ENCODE measurements around the gene ITGB1BP1.

Gene ITGB1BP1

GRCh38 chr2:9380702-9381628 lies 42.4 kb downstream of the ITGB1BP1 start:
- H3K27me3 ChIP-seq (ENCODE audit: insufficient read depth, poor library complexity, severe bottlenecking) = no peaks in the 10 kb centered on the region
- no peak overlapping the region for H3K4me3 ChIP-seq (ENCODE audit: severe bottlenecking)
- H3K27ac ChIP-seq (ENCODE audit: poor library complexity, severe bottlenecking) = peak overlapping the region; percentile 84
- peaks cover 91% of the 10 kb centered on the region for H3K36me3 ChIP-seq (ENCODE audit: low read depth)
- peak; percentile 9 for TF ChIP-seq CTCF (IDR thresholded peaks at IDR 0.05; ENCODE audit: poor library complexity, severe bottlenecking)
- ATAC-seq (ENCODE audit: low read depth) (peak; percentile 82), DNase-seq (ENCODE audit: low spot score) (no peak)
- H3K9me3 ChIP-seq (ENCODE audit: severe bottlenecking) = no peaks in the 10 kb centered on the region
- H3K4me1 ChIP-seq (ENCODE audit: insufficient read depth, poor library complexity, severe bottlenecking) = peaks cover 39% of the 10 kb centered on the region

GRCh38 chr2:9379391-9379755 lies 44.0 kb downstream of the ITGB1BP1 start:
- Histone ChIP-seq H3K4me3 (ENCODE audit: severe bottlenecking) (no peak overlapping the region), H3K27me3 (ENCODE audit: insufficient read depth, poor library complexity, severe bottlenecking) (no peaks in the 10 kb centered on the region), H3K27ac (ENCODE audit: poor library complexity, severe bottlenecking) (peak overlapping the region; percentile 84), H3K4me1 (ENCODE audit: insufficient read depth, poor library complexity, severe bottlenecking) (peaks cover 29% of the 10 kb centered on the region), H3K9me3 (ENCODE audit: severe bottlenecking) (no peaks in the 10 kb centered on the region), H3K36me3 (ENCODE audit: low read depth) (peaks cover 86% of the 10 kb centered on the region)
- DNase-seq (ENCODE audit: low spot score) (no peak), ATAC-seq (ENCODE audit: low read depth) (no peak)
- TF ChIP-seq CTCF (IDR thresholded peaks at IDR 0.05; ENCODE audit: poor library complexity, severe bottlenecking) = no peak

- DNase-seq (ENCODE audit: low spot score) (no peak), ATAC-seq (ENCODE audit: low read depth) (peak; percentile 78)
- H3K36me3 ChIP-seq (ENCODE audit: low read depth) = peaks cover 85% of the 10 kb centered on the region
- H3K27me3 ChIP-seq (ENCODE audit: insufficient read depth, poor library complexity, severe bottlenecking) = no peaks in the 10 kb centered on the region
- no peak overlapping the region for H3K4me3 ChIP-seq (ENCODE audit: severe bottlenecking)
- H3K4me1 ChIP-seq (ENCODE audit: insufficient read depth, poor library complexity, severe bottlenecking) = peaks cover 29% of the 10 kb centered on the region
- TF ChIP-seq CTCF (IDR thresholded peaks at IDR 0.05; ENCODE audit: poor library complexity, severe bottlenecking) = no peak
- no peaks in the 10 kb centered on the region for H3K9me3 ChIP-seq (ENCODE audit: severe bottlenecking)
- H3K27ac ChIP-seq (ENCODE audit: poor library complexity, severe bottlenecking) = peak overlapping the region; percentile 84
Observed at GRCh38 chr2:9378433-9379390, 44.6 kb downstream of the ITGB1BP1 start.

GRCh38 chr2:9377461-9378097 lies 45.7 kb downstream of the ITGB1BP1 start:
- Histone ChIP-seq H3K27ac (ENCODE audit: poor library complexity, severe bottlenecking) (peak overlapping the region; percentile 84), H3K27me3 (ENCODE audit: insufficient read depth, poor library complexity, severe bottlenecking) (no peaks in the 10 kb centered on the region), H3K4me3 (ENCODE audit: severe bottlenecking) (no peak overlapping the region), H3K4me1 (ENCODE audit: insufficient read depth, poor library complexity, severe bottlenecking) (peaks cover 29% of the 10 kb centered on the region), H3K9me3 (ENCODE audit: severe bottlenecking) (no peaks in the 10 kb centered on the region), H3K36me3 (ENCODE audit: low read depth) (peaks cover 85% of the 10 kb centered on the region)
- no peak for TF ChIP-seq CTCF (IDR thresholded peaks at IDR 0.05; ENCODE audit: poor library complexity, severe bottlenecking)
- no peak for DNase-seq (ENCODE audit: low spot score)
- no peak for ATAC-seq (ENCODE audit: low read depth)
